K562 (cell line): ENCODE results near the gene NFIB.

Source experiments
- CTCF ChIP-seq, 3 experiments: IDR thresholded peaks in 2 of 3; conservative IDR thresholded peaks in 1 of 3; 2 replicates each; pipeline ENCODE4 v1.5.1; 2011 to 2012; ENCODE audit warnings: low read length in 3 of 3, mild to moderate bottlenecking in 3 of 3, control low read depth in 2 of 3, improper control_type of control experiment in 1 of 3, inconsistent platforms in 1 of 3, low read depth in 1 of 3, mixed read lengths in 1 of 3, moderate library complexity in 1 of 3; ENCODE audit not compliant: insufficient read depth in 2 of 3
- POLR2A ChIP-seq: fragments of 450-650 bp; conservative IDR thresholded peaks from 2 replicates; pipeline ENCODE4 v1.6.1; 2016
- ZBTB33 ChIP-seq: sonication (generic); formaldehyde crosslinking; IDR thresholded peaks from 2 replicates; pipeline ENCODE4 v1.8.1; 2023; ENCODE audit warnings: mild to moderate bottlenecking, missing genetic modification reagents

- TF ChIP-seq POLR2A (no peak), CTCF (IDR thresholded peaks at IDR 0.05 in 2 of 3, conservative IDR thresholded peaks at IDR 0.05 in 1 of 3; ENCODE audit: insufficient read depth in 2 of 3, low read depth in 1 of 3, low read length in 3 of 3) (no peak), ZBTB33 (CRISPR knock-in tag) (no peak)
Observed at GRCh38 chr9:14198047-14198840, 115.7 kb downstream of the NFIB start.
